ENCODE results near the gene ADAMTS13.

ADAMTS13 gene

DNA sequence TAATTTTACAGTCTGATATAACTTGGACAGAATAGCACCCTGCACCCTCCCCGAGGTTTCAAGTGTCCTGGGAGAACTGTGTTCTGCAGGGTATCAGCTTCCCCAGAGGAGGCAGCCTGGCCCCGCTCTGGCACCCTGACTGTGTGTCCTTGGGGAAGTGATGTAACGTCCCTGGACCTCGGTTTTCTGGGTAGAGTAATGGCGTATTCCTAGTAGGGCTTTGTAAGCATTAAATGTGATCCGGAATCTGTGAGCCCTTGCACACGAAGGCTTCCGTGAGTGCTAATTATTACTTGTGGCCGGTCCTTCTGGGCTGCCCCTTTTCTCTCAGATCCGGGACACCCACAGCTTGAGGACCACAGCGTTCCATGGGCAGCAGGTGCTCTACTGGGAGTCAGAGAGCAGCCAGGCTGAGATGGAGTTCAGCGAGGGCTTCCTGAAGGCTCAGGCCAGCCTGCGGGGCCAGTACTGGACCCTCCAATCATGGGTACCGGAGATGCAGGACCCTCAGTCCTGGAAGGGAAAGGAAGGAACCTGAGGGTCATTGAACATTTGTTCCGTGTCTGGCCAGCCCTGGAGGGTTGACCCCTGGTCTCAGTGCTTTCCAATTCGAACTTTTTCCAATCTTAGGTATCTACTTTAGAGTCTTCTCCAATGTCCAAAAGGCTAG, 36.6 kb downstream of the ADAMTS13 start:
- Mint-ChIP-seq H3K36me3 (ENCODE audit: low read depth) (no peaks in the 10 kb centered on the region), H3K4me1 (peaks cover 10% of the 10 kb centered on the region), H3K27me3 (ENCODE audit: low read depth) (peaks cover 9% of the 10 kb centered on the region), H3K4me3 (peak overlapping the region; percentile 89 to 96 (median 94)), H3K9me3 (no peaks in the 10 kb centered on the region), H3K27ac (no peak overlapping the region)
- TF ChIP-seq, protein P1, sequence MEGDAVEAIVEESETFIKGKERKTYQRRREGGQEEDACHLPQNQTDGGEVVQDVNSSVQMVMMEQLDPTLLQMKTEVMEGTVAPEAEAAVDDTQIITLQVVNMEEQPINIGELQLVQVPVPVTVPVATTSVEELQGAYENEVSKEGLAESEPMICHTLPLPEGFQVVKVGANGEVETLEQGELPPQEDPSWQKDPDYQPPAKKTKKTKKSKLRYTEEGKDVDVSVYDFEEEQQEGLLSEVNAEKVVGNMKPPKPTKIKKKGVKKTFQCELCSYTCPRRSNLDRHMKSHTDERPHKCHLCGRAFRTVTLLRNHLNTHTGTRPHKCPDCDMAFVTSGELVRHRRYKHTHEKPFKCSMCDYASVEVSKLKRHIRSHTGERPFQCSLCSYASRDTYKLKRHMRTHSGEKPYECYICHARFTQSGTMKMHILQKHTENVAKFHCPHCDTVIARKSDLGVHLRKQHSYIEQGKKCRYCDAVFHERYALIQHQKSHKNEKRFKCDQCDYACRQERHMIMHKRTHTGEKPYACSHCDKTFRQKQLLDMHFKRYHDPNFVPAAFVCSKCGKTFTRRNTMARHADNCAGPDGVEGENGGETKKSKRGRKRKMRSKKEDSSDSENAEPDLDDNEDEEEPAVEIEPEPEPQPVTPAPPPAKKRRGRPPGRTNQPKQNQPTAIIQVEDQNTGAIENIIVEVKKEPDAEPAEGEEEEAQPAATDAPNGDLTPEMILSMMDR (IDR thresholded peaks at IDR 0.05; ENCODE audit: unreplicated experiment in 3 of 3) = no peak

DNA sequence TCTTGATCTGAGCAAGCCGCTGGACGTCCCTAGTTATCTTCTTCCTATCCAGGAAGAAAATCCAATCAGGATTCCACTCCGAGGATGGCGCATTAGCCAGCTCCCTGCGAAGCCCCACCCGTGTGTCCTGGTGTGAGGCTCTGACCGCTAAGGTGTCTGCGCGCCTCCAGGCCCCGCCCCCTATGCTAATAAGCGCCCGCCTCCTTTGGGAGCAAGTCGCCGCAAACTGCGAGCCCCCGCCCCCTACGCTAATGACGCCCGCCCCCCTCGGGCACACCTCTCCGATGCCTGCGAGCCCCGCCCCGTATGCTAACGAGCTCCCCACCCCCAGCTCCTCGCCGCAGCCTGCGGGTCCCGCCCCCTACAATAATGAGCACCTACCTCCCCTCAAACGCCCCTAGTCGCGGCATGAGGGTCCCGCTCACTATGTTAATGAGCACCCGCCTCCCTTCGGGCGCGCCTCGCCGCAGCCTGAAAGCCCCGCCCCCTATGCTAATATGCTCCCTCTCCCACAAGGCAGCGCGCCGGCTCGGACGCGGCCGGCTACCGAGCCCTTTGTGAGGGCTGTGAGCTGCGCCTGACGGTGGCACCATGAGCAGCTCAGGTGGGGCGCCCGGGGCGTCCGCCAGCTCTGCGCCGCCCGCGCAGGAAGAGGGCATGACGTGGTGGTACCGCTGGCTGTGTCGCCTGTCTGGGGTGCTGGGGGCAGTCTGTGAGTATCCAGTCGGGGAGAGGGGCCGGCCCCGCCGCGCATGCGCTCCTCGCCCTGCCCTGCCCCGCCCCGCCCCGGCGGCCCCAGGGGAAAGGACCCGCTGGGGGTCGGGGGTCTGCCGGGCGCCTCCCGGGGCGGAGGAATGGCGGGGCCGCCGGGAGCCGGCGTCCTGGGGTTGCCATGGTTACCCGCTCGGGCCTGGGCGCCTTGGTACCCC, 37.6 kb downstream of the ADAMTS13 start, which contains the start of gene CACFD1:
CACFD1 (plus strand) TSS at position 503 of the 929 bp plus-strand sequence; CDS start at position 592, 89 bp downstream.
- H3K27ac Mint-ChIP-seq = peak within 1 kb of the TSS; percentile 79 to 94 (median 91)
- no peaks in the 10 kb centered on the region for H3K9me3 Mint-ChIP-seq
- peaks cover 10% of the 10 kb centered on the region for H3K4me1 Mint-ChIP-seq
- H3K36me3 Mint-ChIP-seq (ENCODE audit: low read depth) = no peaks in the 10 kb centered on the region
- no peaks in the 10 kb centered on the region for H3K27me3 Mint-ChIP-seq (ENCODE audit: low read depth)
- TF ChIP-seq, protein P1 (IDR thresholded peaks at IDR 0.05; ENCODE audit: unreplicated experiment in 3 of 3) = no peak
- peak within 1 kb of the TSS; percentile 89 to 96 (median 94) for H3K4me3 Mint-ChIP-seq

DNA sequence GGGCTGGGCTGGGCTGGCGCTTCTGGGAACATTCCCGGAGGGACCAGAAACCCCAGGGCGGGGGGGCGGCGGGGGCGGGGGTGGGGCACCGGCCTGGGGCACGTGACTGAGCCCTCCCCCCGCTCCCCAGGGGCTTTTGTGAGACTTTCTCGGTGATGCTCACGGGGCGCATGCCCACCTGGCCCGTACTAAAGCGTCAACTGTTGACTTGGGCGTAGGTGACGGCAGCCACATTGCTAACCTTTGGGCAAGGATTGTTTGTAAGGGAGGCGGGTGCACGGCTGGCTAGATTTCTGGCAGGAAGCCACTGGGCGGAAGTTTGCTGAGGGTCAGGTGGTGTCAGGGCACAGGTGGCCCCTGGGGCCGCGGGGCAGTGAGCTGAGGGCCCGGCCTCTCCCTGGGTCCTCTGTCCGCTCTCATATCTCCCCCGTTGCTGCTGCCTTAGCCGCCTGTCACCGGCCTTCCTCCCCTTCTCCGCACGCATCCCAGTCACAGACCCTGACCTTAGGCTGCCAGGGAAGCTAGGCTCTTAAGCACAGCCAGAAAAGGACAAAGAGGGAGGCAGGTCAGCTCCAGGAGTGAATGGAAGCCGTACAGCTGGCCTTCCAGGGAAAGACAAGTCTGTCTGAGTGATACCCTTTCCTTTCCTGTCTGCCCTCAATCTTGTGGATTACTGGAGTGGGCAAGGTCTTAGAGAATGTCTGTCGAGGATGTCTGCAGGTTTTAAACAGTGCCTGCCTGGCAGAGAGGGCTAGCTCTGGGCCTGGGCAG, 38.4 kb downstream of the ADAMTS13 start:
- H3K27me3 Mint-ChIP-seq (ENCODE audit: low read depth) = no peaks in the 10 kb centered on the region
- peak overlapping the region; percentile 86 to 89 (median 89) for H3K4me3 Mint-ChIP-seq
- peaks cover 3% of the 10 kb centered on the region for H3K36me3 Mint-ChIP-seq (ENCODE audit: low read depth)

DNA sequence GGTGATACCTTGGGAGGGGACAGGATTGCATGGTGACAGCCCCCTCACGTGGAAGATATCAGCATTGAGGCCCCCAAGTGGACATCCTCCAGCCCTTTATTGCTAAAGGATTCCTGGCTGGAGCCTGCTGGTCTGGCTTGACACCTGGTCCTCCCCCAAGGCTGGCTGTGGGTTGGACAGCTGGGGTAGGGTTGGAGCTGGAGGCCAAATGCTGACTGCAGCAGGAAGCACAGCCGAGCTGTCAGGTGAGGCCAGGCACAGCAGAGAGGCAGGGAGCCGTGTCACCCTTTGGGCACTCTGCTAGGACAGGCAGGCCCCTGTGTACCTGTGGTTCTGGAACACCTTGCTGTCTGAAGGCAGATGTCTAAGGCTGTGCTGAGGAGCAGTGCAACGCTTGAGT, 39.8 kb downstream of the ADAMTS13 start:
- TF ChIP-seq, protein P1 (IDR thresholded peaks at IDR 0.05; ENCODE audit: unreplicated experiment in 3 of 3) = no peak
- H3K27ac Mint-ChIP-seq = peak overlapping the region in 2 of 3 experiments; percentile 64 to 68
- H3K4me1 Mint-ChIP-seq = peaks cover 10% of the 10 kb centered on the region
- no peaks in the 10 kb centered on the region for H3K9me3 Mint-ChIP-seq
- H3K36me3 Mint-ChIP-seq (ENCODE audit: low read depth) = peaks cover 8% of the 10 kb centered on the region
- no peaks in the 10 kb centered on the region for H3K27me3 Mint-ChIP-seq (ENCODE audit: low read depth)
- peak overlapping the region; percentile 86 to 89 (median 89) for H3K4me3 Mint-ChIP-seq

More for the DNA sequence above, 38.4 kb downstream of the ADAMTS13 start:
- peaks cover 10% of the 10 kb centered on the region for H3K4me1 Mint-ChIP-seq
- TF ChIP-seq, protein P1 (IDR thresholded peaks at IDR 0.05; ENCODE audit: unreplicated experiment in 3 of 3) = no peak
- H3K9me3 Mint-ChIP-seq = no peaks in the 10 kb centered on the region
- H3K27ac Mint-ChIP-seq = peak overlapping the region; percentile 64 to 88 (median 68)

DNA sequence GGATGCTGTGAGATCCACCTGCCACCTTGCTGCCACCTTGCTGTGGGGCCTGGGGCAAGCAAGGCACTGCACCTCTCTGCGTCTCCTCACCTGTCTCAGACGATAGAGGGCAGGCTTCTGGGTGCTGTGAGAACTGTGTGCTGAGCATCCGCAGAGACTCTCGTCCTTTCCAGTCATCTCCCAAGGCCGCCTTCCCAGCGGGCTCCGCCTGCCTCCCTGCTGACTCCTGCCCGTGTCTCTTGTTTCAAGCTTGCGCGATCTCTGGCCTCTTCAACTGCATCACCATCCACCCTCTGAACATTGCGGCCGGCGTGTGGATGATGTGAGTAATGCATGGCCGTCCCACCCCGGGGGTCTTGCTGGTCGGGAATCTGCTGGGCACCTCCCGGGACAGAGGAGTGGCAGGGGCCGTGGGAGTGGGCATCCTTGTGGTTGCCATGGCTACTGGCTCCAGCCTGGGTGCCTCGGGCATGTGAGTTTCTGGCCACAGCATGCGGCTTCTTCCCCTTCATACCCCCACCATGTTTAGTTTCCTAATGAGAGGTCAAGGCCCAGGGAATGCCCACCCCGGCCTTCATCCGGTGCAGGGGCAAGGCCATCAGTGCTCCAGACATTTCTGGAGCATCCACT, 41.2 kb downstream of the ADAMTS13 start:
- Mint-ChIP-seq H3K27ac (no peak overlapping the region), H3K4me3 (peak overlapping the region in 2 of 3 experiments; percentile 24 to 36), H3K9me3 (no peaks in the 10 kb centered on the region), H3K27me3 (ENCODE audit: low read depth) (no peaks in the 10 kb centered on the region), H3K4me1 (peaks cover 10% of the 10 kb centered on the region), H3K36me3 (ENCODE audit: low read depth) (peaks cover 8% of the 10 kb centered on the region)
- TF ChIP-seq, protein P1 (IDR thresholded peaks at IDR 0.05; ENCODE audit: unreplicated experiment in 3 of 3) = no peak

All from nephron (organoid).